GM18505 (cell line): Measurements from ENCODE around the gene POLR2M.

Experiments used
- ATAC-seq: cut with Tn5 transposase; IDR thresholded peaks from one replicate; pipeline ENCODE4 v1.9.1; 2021; ENCODE audit not compliant: unreplicated experiment
- POLR2A ChIP-seq: IDR thresholded peaks from 4 replicates; pipeline ENCODE4 v1.6.1; 2011; ENCODE audit warnings: borderline replicate concordance; ENCODE audit not compliant: insufficient read depth, insufficient read length; ENCODE audit errors: extremely low read depth

The POLR2M gene

GRCh38 chr15:57738734-57739237 is 32.3 kb downstream of the POLR2M start:
- no peak for ATAC-seq
- no peak for TF ChIP-seq POLR2A

DNA sequence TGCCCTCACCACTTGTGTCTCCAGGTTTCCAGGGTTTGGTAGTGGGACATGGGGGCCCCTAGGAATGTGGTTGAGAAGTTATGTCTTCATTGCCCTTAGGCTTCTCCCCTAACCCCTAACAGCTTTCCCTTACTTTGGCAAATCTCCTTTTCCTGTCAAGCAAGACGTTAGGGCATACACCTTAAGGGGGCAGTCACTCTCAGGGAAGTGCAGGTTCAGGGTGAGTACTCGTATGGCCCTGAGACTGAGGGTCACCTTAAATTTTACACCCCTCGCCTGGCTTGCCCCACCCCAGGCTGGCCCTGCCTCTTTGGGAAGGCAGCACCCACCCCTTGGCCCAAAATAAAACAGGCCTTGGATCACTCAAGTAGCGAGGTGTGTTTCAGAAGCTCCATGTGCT is 33.5 kb downstream of the POLR2M start:
- TF ChIP-seq POLR2A, result no peak
- no peak for ATAC-seq

DNA sequence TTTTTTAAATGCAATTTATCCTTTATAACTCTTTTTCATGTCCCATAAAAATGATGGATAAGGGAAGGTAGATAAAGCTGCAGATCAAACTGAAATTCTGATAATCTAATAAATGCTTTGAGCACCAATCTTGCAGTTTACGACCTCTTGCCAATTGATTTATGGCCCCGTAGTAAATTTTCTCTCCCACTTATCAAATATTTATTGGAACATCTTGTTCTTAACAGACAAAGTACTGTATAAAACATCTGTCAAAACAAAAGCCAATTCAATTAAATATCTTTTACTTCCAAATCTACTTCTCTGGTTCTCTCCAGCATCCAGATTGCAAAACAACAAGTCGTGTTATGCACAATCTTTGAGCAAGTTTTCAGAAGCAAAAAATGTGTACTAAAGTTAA is 34.6 kb downstream of the POLR2M start:
- no peak for TF ChIP-seq POLR2A
- ATAC-seq, result no peak

GRCh38 chr15:57743424-57743823 is 36.9 kb downstream of the POLR2M start:
- no peak for ATAC-seq
- TF ChIP-seq POLR2A, result no peak

- no peak for TF ChIP-seq POLR2A
- no peak for ATAC-seq
Measured at GRCh38 chr15:57746786-57747185, 40.3 kb downstream of the POLR2M start.

GRCh38 chr15:57747206-57747896 is 40.8 kb downstream of the POLR2M start:
- no peak for TF ChIP-seq POLR2A
- no peak for ATAC-seq

- no peak for TF ChIP-seq POLR2A
- no peak for ATAC-seq
Measured at GRCh38 chr15:57751177-57751800, 44.8 kb downstream of the POLR2M start.

GRCh38 chr15:57752436-57752835 is 45.9 kb downstream of the POLR2M start:
- no peak for ATAC-seq
- no peak for TF ChIP-seq POLR2A

DNA sequence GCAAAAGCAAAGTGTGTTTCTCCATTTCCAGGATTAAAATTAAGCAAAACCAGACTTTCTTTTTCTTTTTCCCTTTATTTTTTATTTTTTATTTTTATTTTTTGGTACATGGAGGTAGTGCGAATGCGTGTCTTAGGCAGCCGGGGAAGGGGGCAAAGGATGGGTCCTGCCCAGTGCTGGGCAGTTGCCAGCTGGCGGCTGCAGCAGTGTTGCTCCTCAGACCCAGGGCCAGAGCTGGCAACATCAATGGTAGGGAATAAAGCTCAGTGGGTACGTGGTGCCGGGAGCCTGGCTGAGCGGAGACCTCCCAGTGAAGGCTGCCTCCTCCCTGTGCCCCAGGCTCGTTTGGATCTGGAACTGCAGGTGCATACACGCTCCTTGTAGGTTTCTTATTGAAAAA is 46.3 kb downstream of the POLR2M start:
- ATAC-seq, result no peak
- TF ChIP-seq POLR2A, result no peak

- TF ChIP-seq POLR2A, result no peak
- no peak for ATAC-seq
Measured at GRCh38 chr15:57756466-57756865, 50.0 kb downstream of the POLR2M start.

GRCh38 chr15:57758560-57758959 is 52.0 kb downstream of the POLR2M start:
- no peak for ATAC-seq
- no peak for TF ChIP-seq POLR2A

DNA sequence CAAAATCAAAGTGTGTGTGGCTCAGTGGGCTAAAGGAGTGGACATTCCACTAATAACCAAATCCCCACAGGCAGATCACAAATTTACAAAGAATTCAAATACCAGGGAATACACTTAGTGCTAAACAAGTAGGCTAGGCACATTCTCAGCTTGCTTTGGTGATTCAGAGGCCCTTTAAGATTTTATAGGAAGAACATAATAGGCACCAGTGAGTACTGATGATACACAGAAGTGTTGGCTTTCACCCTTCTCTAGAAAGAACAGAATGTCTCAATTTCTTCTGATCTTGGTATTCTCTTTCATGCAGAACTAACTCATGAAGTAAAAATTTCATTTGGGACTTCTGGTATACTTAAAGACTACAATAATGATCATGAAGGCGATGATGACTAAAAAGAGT is 55.0 kb downstream of the POLR2M start:
- no peak for TF ChIP-seq POLR2A
- ATAC-seq, result no peak

- no peak for ATAC-seq
- no peak for TF ChIP-seq POLR2A
Measured at GRCh38 chr15:57762302-57762701, 55.8 kb downstream of the POLR2M start.
